22Rv1 (cell line): Measurements from ENCODE around the gene HGFAC.

Source experiments
- ZFX ChIP-seq: fragments of 450-650 bp; IDR thresholded peaks from 2 replicates; pipeline ENCODE4 v1.6.1; 2017; ENCODE audit warnings: antibody characterized with exemption, borderline replicate concordance
- TF ChIP-seq, protein P1 (sequence below): fragments of 450-650 bp; IDR thresholded peaks from 2 replicates; pipeline ENCODE4 v1.5.1; 2017; ENCODE audit warnings: mild to moderate bottlenecking

DNA sequence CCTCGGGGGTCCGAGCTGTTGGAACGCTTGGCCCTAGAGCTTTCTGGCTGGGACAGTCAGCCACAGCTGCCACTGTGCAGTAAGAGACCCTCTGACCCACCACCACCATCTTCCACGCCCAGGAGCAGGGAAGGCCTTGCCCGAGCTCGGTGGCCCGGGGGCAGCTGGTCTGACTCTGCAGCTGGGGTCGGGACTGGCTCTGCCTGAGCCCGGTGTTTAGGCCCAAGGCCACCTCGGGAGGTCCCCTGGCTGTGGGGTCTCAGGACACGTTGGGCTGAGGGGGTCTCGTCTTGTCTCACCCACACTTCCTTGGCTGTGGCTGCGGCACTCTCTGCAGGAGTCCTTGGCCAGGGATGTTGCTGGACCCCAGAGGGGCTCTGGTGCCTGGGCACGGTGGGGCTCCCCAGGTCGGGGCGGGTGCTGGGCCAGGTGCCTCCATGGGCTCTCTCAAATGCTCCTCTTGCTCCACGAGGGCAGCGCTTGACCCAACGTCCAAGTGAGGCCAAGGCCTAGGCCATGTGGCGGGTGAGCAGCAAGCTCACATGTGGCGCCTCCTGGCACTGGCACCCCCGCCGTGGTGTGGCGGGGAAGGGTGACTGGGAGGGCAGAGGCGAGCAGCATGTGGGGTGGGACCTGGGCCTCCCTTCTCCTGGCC lies 44.2 kb downstream of the HGFAC start:
- TF ChIP-seq, protein P1, sequence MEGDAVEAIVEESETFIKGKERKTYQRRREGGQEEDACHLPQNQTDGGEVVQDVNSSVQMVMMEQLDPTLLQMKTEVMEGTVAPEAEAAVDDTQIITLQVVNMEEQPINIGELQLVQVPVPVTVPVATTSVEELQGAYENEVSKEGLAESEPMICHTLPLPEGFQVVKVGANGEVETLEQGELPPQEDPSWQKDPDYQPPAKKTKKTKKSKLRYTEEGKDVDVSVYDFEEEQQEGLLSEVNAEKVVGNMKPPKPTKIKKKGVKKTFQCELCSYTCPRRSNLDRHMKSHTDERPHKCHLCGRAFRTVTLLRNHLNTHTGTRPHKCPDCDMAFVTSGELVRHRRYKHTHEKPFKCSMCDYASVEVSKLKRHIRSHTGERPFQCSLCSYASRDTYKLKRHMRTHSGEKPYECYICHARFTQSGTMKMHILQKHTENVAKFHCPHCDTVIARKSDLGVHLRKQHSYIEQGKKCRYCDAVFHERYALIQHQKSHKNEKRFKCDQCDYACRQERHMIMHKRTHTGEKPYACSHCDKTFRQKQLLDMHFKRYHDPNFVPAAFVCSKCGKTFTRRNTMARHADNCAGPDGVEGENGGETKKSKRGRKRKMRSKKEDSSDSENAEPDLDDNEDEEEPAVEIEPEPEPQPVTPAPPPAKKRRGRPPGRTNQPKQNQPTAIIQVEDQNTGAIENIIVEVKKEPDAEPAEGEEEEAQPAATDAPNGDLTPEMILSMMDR: no peak
- no peak for TF ChIP-seq ZFX
